ENCODE data around the gene NEK1. TPM values are rescaled to one million over a fixed set of nuclear protein-coding genes. Genes with fewer than 3 reads are reported as not detected.

Gene NEK1
- total RNA-seq, 2 donors from 2014 or later, result 7.2 to 9.3 TPM

- H3K36me3 ChIP-seq, result no peaks in the 10 kb centered on the region
- TF ChIP-seq CTCF (IDR thresholded peaks at IDR 0.05), result no peak
- no peak overlapping the region for H3K27ac ChIP-seq
- no peaks in the 10 kb centered on the region for H3K27me3 ChIP-seq
- H3K4me1 ChIP-seq, result no peaks in the 10 kb centered on the region
- H3K9me3 ChIP-seq, result peaks cover 0 to 55% of the 10 kb centered on the region in 2 donors
- no peak for DNase-seq (ENCODE audit: low spot score)
- H3K4me3 ChIP-seq, result no peak overlapping the region
These were observed 236.0 kb downstream of the NEK1 start for GRCh38 chr4:169376421-169376820.

GRCh38 chr4:169372791-169373190 is 239.6 kb downstream of the NEK1 start:
- no peaks in the 10 kb centered on the region for H3K36me3 ChIP-seq
- no peak overlapping the region for H3K4me3 ChIP-seq
- H3K27me3 ChIP-seq, result no peaks in the 10 kb centered on the region
- H3K4me1 ChIP-seq, result no peaks in the 10 kb centered on the region
- no peak for TF ChIP-seq CTCF (IDR thresholded peaks at IDR 0.05)
- H3K9me3 ChIP-seq, result peaks cover 0 to 21% of the 10 kb centered on the region in 2 donors
- DNase-seq (ENCODE audit: low spot score), result no peak
- H3K27ac ChIP-seq, result no peak overlapping the region

GRCh38 chr4:169369634-169370033 is 242.7 kb downstream of the NEK1 start:
- Histone ChIP-seq H3K27me3 (no peaks in the 10 kb centered on the region), H3K36me3 (no peaks in the 10 kb centered on the region), H3K4me3 (no peak overlapping the region), H3K27ac (no peak overlapping the region), H3K4me1 (no peaks in the 10 kb centered on the region), H3K9me3 (peaks cover 0 to 11% of the 10 kb centered on the region in 2 donors)
- TF ChIP-seq CTCF (IDR thresholded peaks at IDR 0.05), result no peak
- no peak for DNase-seq (ENCODE audit: low spot score)

DNA sequence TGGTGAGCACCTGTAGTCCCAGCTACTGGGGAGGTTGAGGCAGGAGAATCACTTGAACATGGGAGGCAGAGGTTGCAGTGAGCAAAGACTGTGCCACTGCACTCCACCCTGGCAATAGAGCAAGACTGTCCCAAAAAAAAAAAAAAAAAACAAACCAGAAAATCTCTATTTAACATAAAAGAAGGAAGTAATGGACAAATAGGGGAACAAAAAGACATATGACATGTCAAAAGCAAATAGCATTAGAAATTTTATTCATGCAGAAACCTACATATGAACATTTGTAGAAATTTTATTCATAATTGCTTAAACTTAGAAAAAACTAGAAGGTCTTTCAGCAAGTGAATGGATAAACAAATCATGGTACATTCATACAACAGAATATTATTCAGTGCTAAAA is 244.6 kb downstream of the NEK1 start:
- no peak overlapping the region for H3K4me3 ChIP-seq
- no peak overlapping the region for H3K27ac ChIP-seq
- DNase-seq (ENCODE audit: low spot score), result no peak
- H3K4me1 ChIP-seq, result no peaks in the 10 kb centered on the region
- no peaks in the 10 kb centered on the region for H3K36me3 ChIP-seq
- H3K27me3 ChIP-seq, result no peaks in the 10 kb centered on the region
- no peak for TF ChIP-seq CTCF (IDR thresholded peaks at IDR 0.05)
- peaks cover 0 to 11% of the 10 kb centered on the region in 2 donors for H3K9me3 ChIP-seq

- Histone ChIP-seq H3K9me3 (peaks cover 0 to 11% of the 10 kb centered on the region in 2 donors), H3K4me3 (no peak overlapping the region), H3K27me3 (no peaks in the 10 kb centered on the region), H3K27ac (no peak overlapping the region), H3K36me3 (no peaks in the 10 kb centered on the region), H3K4me1 (no peaks in the 10 kb centered on the region)
- TF ChIP-seq CTCF (IDR thresholded peaks at IDR 0.05), result no peak
- DNase-seq (ENCODE audit: low spot score), result no peak
These were observed 245.6 kb downstream of the NEK1 start for GRCh38 chr4:169366821-169367220.

GRCh38 chr4:169362607-169363006 is 249.8 kb downstream of the NEK1 start:
- Histone ChIP-seq H3K9me3 (peaks cover 0 to 11% of the 10 kb centered on the region in 2 donors), H3K27me3 (no peaks in the 10 kb centered on the region), H3K4me3 (no peak overlapping the region), H3K27ac (no peak overlapping the region), H3K36me3 (no peaks in the 10 kb centered on the region), H3K4me1 (no peaks in the 10 kb centered on the region)
- DNase-seq (ENCODE audit: low spot score), result no peak
- TF ChIP-seq CTCF (IDR thresholded peaks at IDR 0.05), result no peak
